Pancreas (tissue), 10 donors: ENCODE data around the gene ZMYND19. TPM values are rescaled to one million over a fixed set of nuclear protein-coding genes. Genes with fewer than 3 reads are reported as not detected.

Experiments used
- ATAC-seq, 4 donors: fragments of 200-7000 bp; cut with Tn5 transposase; one replicate each; pipeline versions ENCODE4 v1.8.0 to v1.9.1; 2020; ENCODE audit warnings: mild to moderate bottlenecking in 4 of 4, moderate library complexity in 4 of 4
- DNase-seq, 6 donors: peaks; one replicate each; pipeline ENCODE4 v3.0.0-alpha.2; 2020
- FAIRE-seq: peaks from 2 replicates; lab custom pipeline; 2012; peaks lifted over from hg19 to GRCh38; lab: Jason Lieb, UNC
- H3K27ac ChIP-seq, 4 donors: fragments of 200-600 bp; sonication (generic); 1 replicate in 3 of 4; 2 replicates in 1 of 4; pipeline versions ENCODE4 v1.5.0 to v1.8.0; 2020
- H3K27me3 ChIP-seq, 4 donors: fragments of 200-600 bp; one replicate each; pipeline ENCODE4 v1.8.0; 2021
- H3K36me3 ChIP-seq, 3 donors: fragments of 200-600 bp; sonication (generic) in 1 of 3; one replicate each; pipeline versions ENCODE4 v1.5.0 to v1.8.0; 2020 to 2021
- H3K4me1 ChIP-seq, 3 donors: fragments of 200-600 bp; one replicate each; pipeline ENCODE4 v1.8.0; 2021
- H3K4me3 ChIP-seq, 4 donors: fragments of 200-600 bp; sonication (generic) in 2 of 4; one replicate each; pipeline versions ENCODE4 v1.5.0 to v1.8.0; 2020 to 2021
- H3K9me3 ChIP-seq, 4 donors: fragments of 200-600 bp; one replicate each; pipeline ENCODE4 v1.8.0; 2021
- CTCF ChIP-seq, 4 donors: fragments of 200-600 bp; sonication (generic) in 3 of 4; IDR thresholded peaks; one replicate each; pipeline versions ENCODE4 v1.5.0 to v1.8.0; 2021; ENCODE audit warnings: antibody characterized with exemption in 4 of 4
- WGBS, 2 donors: extraction: QIAGEN DNeasy Blood & Tissue Kit; methylation state at CpG; one replicate each; pipeline ENCODE4 v1.1.7; 2013; 5-methylcytosine and 5-hydroxymethylcytosine counted together
- intact Hi-C, 3 donors: fragments of 100-400 bp; cut with DNase I; formaldehyde crosslinking; loops; one replicate each; pipeline versions ENCODE4 v1.11.1 to v1.14.2; 2022
- polyA plus RNA-seq, 2 donors: library from polyadenylated mRNA; stranded (reverse); fragments of 200-250 nt; gene quantifications; one replicate each; pipeline ENCODE4 v1.2.3, GENCODE V29; 2013
- total RNA-seq, 6 donors: library from RNA; stranded (reverse); fragmentation: NEBNext Ultra II Directional in 4 of 6; extraction: Animal tissue kit (Norgen Biotek cat#: 25700) in 4 of 6; gene quantifications; one replicate each; pipeline versions ENCODE4 v1.2.1 to v1.2.4, GENCODE V29; 2021 to 2023
- donor health status: healthy with polysubstance abuse.
- donor health status: DM: no; HTN: no; CAD: no; lungs with moderate emphysema.
- donor health status: DM: no; HTN: no; CAD: no.
- donor health status: control.
- donor health status: control.
- donor health status: Bipolar disorder and iron deficiency.
- donor health status: DM: yes; HTN: yes; CAD: no.
- donor health status: DM: no; HTN: no; CAD: no.
- donor health status: DM: no; HTN: no; CAD: no.
- donor health status: DM: yes; HTN: yes; CAD: no.

The ZMYND19 gene
- total and polyA plus RNA-seq, 8 donors = 6.1 to 18.6 (median 9.5) TPM

GRCh38 chr9:137583347-137583746 lies 7.0 kb downstream of the ZMYND19 start:
- Histone ChIP-seq H3K4me3 (no peak overlapping the region), H3K27me3 (no peaks in the 10 kb centered on the region), H3K27ac (no peak overlapping the region), H3K9me3 (no peaks in the 10 kb centered on the region), H3K4me1 (peaks cover 0 to 4% (median 0%) of the 10 kb centered on the region in 3 donors), H3K36me3 (peaks cover 0 to 16% (median 7%) of the 10 kb centered on the region in 3 donors)
- no peak for ATAC-seq
- DNase-seq = no peak
- no peak for TF ChIP-seq CTCF (IDR thresholded peaks at IDR 0.05)
- 85 to 89% methylated on average over 14 of the region's 14 CpGs for WGBS, 2 donors
- intact Hi-C loops = no loop called here
- FAIRE-seq = no peak

- H3K4me3 ChIP-seq = no peak overlapping the region
- H3K27ac ChIP-seq = no peak overlapping the region
- no peaks in the 10 kb centered on the region for H3K9me3 ChIP-seq
- peaks cover 0 to 15% (median 7%) of the 10 kb centered on the region in 3 donors for H3K36me3 ChIP-seq
- DNase-seq (peak in 1 of 6 donors; percentile 39), ATAC-seq (no peak), FAIRE-seq (no peak)
- H3K4me1 ChIP-seq = peaks cover 0 to 10% (median 2%) of the 10 kb centered on the region in 3 donors
- TF ChIP-seq CTCF (IDR thresholded peaks at IDR 0.05) = peak in 1 of 4 donors; percentile 10
- 71 to 74% methylated on average over 20 of the region's 20 CpGs for WGBS, 2 donors
- intact Hi-C loops = no loop called here
- H3K27me3 ChIP-seq = no peaks in the 10 kb centered on the region
Observed at GRCh38 chr9:137582286-137582860, 7.9 kb downstream of the ZMYND19 start.

- H3K36me3 ChIP-seq = peaks cover 0 to 7% (median 2%) of the 10 kb centered on the region in 3 donors
- intact Hi-C loops = no loop called here
Observed at GRCh38 chr9:137581361-137582285, 8.7 kb downstream of the ZMYND19 start.

GRCh38 chr9:137580954-137581322 lies 9.4 kb downstream of the ZMYND19 start:
- no peak for ATAC-seq
- Histone ChIP-seq H3K27me3 (no peaks in the 10 kb centered on the region), H3K27ac (no peak overlapping the region), H3K4me3 (no peak overlapping the region), H3K9me3 (no peaks in the 10 kb centered on the region), H3K4me1 (peaks cover 7 to 17% (median 12%) of the 10 kb centered on the region in 3 donors), H3K36me3 (peaks cover 0 to 6% (median 0%) of the 10 kb centered on the region in 3 donors)
- no peak for TF ChIP-seq CTCF (IDR thresholded peaks at IDR 0.05)
- no peak for FAIRE-seq
- DNase-seq = no peak
- intact Hi-C loops = no loop called here
- 95% methylated on average over 4 of the region's 4 CpGs for WGBS, 2 donors

More at GRCh38 chr9:137581361-137582285, 8.7 kb downstream of the ZMYND19 start:
- H3K27ac ChIP-seq = no peak overlapping the region
- DNase-seq (peak in 1 of 6 donors; percentile 22), ATAC-seq (no peak), FAIRE-seq (no peak)
- H3K4me3 ChIP-seq = no peak overlapping the region
- H3K9me3 ChIP-seq = no peaks in the 10 kb centered on the region
- H3K27me3 ChIP-seq = no peaks in the 10 kb centered on the region
- 90 to 92% methylated on average over 21 to 22 of the region's 22 CpGs for WGBS, 2 donors
- no peak for TF ChIP-seq CTCF (IDR thresholded peaks at IDR 0.05)
- peaks cover 4 to 15% (median 10%) of the 10 kb centered on the region in 3 donors for H3K4me1 ChIP-seq
